ENCODE measurements around the gene MYBPC2.

The MYBPC2 gene

GRCh38 chr19:50410109-50410508 is 22.6 kb upstream of the MYBPC2 start:
- DNase-seq, result no peak

DNA sequence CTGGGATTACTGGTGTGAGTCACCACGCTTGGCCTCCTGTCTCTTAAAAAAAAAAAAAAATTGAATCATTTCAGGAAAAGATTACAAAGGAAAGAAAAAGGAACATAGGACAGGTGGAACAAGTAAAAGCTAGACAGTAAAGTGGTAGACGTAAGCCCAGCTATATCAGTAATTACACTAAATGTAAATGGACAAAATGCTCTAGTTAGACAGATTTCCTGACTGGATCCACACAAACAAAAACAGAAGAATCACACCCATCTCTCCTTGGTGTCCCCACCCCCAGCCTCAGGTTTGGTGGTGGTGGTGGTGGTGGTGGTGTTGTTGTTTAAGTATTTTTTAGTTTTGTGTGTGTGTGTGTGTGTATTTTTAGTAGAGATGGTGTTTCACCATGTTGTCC is 20.3 kb upstream of the MYBPC2 start:
- no peak for DNase-seq

GRCh38 chr19:50413096-50413495 is 19.6 kb upstream of the MYBPC2 start:
- DNase-seq, result no peak

GRCh38 chr19:50413531-50413930 is 19.2 kb upstream of the MYBPC2 start:
- no peak for DNase-seq

DNA sequence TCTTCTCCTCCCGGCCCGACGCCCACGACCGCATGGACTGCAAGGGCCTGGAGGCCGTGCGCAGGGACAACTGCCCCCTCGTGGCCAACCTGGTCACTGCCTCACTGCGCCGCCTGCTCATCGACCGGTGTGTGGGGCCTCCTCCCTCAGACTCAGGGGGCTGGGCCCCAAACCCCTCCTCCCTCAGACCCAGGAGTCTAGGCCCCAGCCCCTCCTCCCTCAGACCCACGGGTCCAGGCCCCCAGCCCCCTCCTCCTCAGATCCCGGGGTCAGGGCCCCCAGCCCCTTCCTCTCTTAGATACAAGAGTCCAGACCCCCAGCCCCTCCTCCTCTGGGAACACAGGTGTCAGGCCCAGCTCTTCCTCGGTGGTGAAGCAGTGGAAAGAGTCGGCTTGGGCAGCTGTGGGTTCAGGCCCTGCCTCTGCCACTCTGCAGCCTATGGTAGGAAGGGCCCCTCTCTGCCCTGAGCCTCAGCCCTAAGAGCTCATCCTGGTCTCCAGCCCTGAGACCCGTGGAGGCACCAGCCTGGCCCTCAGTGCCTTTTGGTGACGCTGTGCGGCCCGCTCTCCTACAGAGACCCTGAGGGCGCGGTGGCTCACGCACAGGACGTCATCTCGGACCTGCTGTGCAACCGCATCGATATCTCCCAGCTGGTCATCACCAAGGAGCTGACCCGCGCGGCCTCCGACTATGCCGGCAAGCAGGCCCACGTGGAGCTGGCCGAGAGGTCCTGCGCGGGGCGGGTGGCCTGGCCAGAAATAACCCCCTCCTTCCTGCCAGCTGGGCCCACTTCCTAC is 17.6 kb upstream of the MYBPC2 start:
- no peak for DNase-seq

DNA sequence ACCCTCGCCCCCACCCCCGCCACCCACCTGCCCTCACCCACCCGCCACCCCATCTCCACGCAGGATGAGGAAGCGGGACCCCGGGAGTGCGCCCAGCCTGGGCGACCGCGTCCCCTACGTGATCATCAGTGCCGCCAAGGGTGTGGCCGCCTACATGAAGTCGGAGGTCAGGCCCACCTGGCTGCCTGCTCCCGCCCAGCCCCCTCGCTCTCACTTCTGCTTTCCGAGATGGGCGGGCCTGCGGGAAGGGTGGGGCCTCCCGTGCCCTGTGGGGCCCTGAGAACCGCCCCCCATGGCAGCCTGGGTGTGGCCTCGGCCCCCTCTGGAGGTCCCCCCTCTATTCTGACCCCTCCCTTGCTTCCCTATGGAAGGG is 17.0 kb upstream of the MYBPC2 start:
- DNase-seq, result no peak

- DNase-seq, result no peak
Measured at GRCh38 chr19:50416034-50416977, 16.4 kb upstream of the MYBPC2 start.

- DNase-seq, result no peak
Measured at GRCh38 chr19:50417111-50418081, 15.3 kb upstream of the MYBPC2 start.

DNA sequence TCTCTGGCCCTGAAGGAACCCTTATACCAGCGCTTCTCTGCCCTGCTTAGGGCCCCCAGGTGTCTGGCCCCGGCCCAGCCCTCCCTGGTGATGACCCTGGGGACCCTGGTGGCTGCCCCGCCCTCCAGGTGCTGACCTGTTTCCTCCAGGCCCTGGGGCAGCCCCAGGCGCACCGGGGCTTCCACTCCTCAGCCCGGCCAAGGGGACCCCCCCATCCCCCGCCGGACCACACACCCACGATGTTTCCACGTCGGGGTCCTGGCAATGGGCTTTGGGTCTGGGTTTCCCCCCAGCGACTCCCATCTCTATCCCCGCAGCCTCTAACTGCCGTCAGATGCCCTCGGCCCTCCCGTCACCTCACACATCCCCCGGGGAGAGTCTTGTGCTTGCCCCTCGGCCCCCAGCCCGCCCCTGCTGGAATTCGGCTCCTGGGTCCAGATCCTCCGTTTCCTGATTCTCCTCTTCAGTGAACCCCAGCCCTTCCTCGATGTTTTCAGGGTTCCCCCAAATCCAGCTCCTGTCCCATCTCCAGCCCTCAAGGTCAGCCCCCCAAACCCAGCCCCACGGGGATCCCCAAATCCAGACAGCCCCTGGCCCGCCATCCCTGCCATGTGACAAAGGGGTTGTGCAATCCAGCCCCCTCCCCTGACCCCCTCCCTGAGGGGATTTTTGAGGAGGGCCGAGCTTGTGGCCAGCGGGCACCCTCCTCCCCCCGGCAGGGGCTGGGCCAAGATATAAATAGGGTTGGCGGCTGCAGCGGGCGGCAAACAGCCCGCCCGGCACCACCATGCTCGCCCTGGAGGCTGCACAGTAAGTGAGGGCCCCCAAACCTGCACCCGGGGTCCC is 14.3 kb upstream of the MYBPC2 start, which contains the start of gene SPIB:
Gene SPIB, plus strand, starts transcription at position 763 of the 846 bp plus-strand sequence. Its CDS starts 25 bp downstream, at position 788.
- no peak for DNase-seq

GRCh38 chr19:50419022-50419579 is 13.6 kb upstream of the MYBPC2 start:
- DNase-seq, result no peak

GRCh38 chr19:50419580-50420035 is 13.1 kb upstream of the MYBPC2 start:
- DNase-seq, result no peak

- no peak for DNase-seq
Measured at GRCh38 chr19:50420127-50420526, 12.6 kb upstream of the MYBPC2 start.

GRCh38 chr19:50420808-50421207 is 11.9 kb upstream of the MYBPC2 start:
- no peak for DNase-seq

DNA sequence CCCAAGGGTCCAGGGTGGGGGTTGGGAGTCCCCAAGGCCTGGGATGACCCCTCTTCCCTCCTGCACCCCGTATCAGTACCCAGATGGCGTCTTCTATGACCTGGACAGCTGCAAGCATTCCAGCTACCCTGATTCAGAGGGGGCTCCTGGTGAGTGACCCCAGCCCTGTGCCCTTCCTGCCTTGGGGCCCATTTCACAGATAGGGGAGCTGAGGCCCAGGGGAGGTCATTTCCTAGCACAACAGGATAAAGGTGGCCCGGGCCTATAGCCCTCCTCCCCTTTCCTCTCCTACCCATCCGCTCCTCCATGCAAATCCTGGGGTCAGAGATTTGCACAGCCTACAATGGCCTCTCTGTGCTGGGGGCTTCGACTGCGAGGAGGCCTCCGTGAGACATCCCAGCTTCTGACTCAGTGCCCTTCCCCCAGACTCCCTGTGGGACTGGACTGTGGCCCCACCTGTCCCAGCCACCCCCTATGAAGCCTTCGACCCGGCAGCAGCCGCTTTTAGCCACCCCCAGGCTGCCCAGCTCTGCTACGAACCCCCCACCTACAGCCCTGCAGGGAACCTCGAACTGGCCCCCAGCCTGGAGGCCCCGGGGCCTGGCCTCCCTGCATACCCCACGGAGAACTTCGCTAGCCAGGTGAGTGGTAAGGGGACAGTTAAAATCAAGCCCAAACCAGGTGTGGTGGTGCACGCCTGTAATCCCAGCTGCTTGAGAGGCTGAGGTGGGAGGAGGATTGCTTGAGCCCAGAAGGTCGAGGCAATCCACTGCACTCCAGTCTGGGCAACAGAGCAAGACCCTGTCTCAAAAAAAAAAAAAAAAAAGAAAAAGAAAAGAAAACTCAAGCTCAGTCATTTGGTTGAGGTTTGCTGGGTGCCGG is 10.1 kb upstream of the MYBPC2 start:
- DNase-seq, result no peak

- DNase-seq, result no peak
Measured at GRCh38 chr19:50423279-50424113, 9.2 kb upstream of the MYBPC2 start.

DNA sequence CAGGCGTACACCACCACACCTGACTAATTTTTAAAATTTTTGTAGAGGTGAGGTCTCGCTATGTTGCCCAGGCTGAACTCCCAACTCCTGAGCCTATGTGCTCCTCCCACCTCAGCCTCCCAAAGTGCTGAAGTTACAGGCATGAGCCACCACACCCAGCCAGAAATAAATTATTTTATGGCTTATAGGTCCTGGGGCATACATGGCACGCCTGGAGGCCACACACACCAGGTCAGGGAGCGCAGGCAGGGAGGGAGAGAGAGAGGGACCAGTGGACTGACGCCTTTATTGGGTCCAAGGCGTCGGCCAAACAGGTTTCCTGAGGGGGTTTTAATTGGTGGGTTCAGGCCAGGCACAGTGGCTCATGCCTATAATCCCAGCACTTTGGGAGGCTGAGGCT is 7.1 kb upstream of the MYBPC2 start:
- no peak for DNase-seq

DNA sequence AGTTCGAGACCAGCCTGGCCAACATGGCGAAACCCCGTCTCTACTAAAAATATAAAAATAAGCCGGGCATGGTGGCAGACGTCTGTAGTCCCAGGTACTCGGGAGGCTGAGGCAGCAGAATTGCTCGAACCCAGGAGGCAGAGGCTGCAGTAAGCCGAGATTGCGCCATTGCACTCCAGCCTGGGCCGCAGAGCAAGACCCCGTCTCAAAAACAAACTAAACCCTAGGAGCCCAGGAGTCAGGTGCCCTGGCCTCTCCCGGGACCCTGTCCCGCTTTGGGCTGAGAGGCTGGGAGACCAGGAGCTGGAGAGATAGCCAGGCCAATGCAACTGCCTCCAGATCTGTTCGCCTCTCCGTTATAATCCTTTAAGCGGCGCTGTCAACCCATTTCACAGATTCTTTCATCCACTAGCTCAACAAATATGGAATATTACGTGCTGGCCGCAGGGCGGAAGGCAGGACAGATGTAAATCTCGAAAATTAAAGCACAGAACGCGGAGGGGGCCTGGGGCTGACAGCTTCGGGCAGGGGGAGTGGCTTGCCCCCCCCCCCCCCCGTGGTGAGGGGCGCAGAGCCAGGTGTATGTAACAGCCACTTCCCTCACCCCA is 5.3 kb upstream of the MYBPC2 start:
- no peak for DNase-seq

GRCh38 chr19:50427997-50428425 is 4.7 kb upstream of the MYBPC2 start:
- no peak for DNase-seq
